Keratinocyte (primary cell): Measurements from ENCODE around the gene FTO. TPM values are rescaled to one million over a fixed set of nuclear protein-coding genes. Genes with fewer than 3 reads are reported as not detected.
A peak's percentile ranks its signal among the peaks of the same experiment; 100 is the strongest.

ENCODE experiments used
- DNase-seq: peaks from one replicate; pipeline ENCODE4 v3.0.0-alpha.2; 2011; ENCODE audit warnings: low read depth, missing footprints, low spot score
- FAIRE-seq: peaks from 2 replicates; lab custom pipeline; 2011; peaks lifted over from hg19 to GRCh38; lab: Jason Lieb, UNC
- H2AFZ ChIP-seq: 2 replicates; pipeline ENCODE4 v1.6.0; 2012; ENCODE audit warnings: low read length, control low read depth, inconsistent platforms; ENCODE audit not compliant: control insufficient read depth
- H3K27ac ChIP-seq: 2 replicates; pipeline ENCODE4 v1.5.1; 2011; ENCODE audit warnings: low read length; ENCODE audit not compliant: control insufficient read depth, insufficient read depth
- H3K27me3 ChIP-seq: 3 replicates; pipeline ENCODE4 v1.6.0; 2011; ENCODE audit warnings: low read length; ENCODE audit not compliant: control insufficient read depth, insufficient read depth; ENCODE audit errors: extremely low read depth
- H3K36me3 ChIP-seq, 2 experiments: 2 replicates in 1 of 2; 3 replicates in 1 of 2; pipeline ENCODE4 v1.5.1; 2011; ENCODE audit warnings: low read length in 2 of 2, mild to moderate bottlenecking in 1 of 2; ENCODE audit not compliant: control insufficient read depth in 2 of 2, insufficient read depth in 2 of 2; ENCODE audit errors: extremely low read depth in 1 of 2
- H3K4me1 ChIP-seq: 3 replicates; pipeline ENCODE4 v1.5.1; 2011; ENCODE audit warnings: low read length; ENCODE audit not compliant: control insufficient read depth, insufficient read depth; ENCODE audit errors: extremely low read depth
- H3K4me2 ChIP-seq: 3 replicates; pipeline ENCODE4 v1.6.0; 2011; ENCODE audit warnings: low read depth, low read length; ENCODE audit not compliant: control insufficient read depth, insufficient read depth; ENCODE audit errors: extremely low read depth
- H3K4me3 ChIP-seq, 3 experiments: fragments of 200-600 bp in 1 of 3; sonication (generic) in 1 of 3; 2 replicates in 2 of 3; 3 replicates in 1 of 3; pipeline ENCODE4 v1.5.1; 2011 to 2016; ENCODE audit warnings: low read length in 3 of 3, mild to moderate bottlenecking in 3 of 3, control low read depth in 2 of 3, inconsistent platforms in 1 of 3, low read depth in 1 of 3, mixed read lengths in 1 of 3, mixed run types in 1 of 3, moderate library complexity in 1 of 3; ENCODE audit not compliant: control insufficient read depth in 2 of 3, insufficient read depth in 2 of 3; ENCODE audit errors: extremely low read depth in 1 of 3
- H3K79me2 ChIP-seq: 2 replicates; pipeline ENCODE4 v1.6.0; 2012; ENCODE audit warnings: low read length; ENCODE audit not compliant: control insufficient read depth, insufficient read depth
- H3K9ac ChIP-seq: 3 replicates; pipeline ENCODE4 v1.6.0; 2011; ENCODE audit warnings: low read length; ENCODE audit not compliant: control insufficient read depth, insufficient read depth; ENCODE audit errors: extremely low read depth
- H3K9me1 ChIP-seq: 3 replicates; pipeline ENCODE4 v1.6.0; 2011; ENCODE audit warnings: low read length; ENCODE audit not compliant: control insufficient read depth, insufficient read depth; ENCODE audit errors: extremely low read depth
- H3K9me3 ChIP-seq: 2 replicates; pipeline ENCODE4 v1.5.1; 2012; ENCODE audit warnings: low read depth, low read length; ENCODE audit not compliant: control insufficient read depth
- H4K20me1 ChIP-seq: 3 replicates; pipeline ENCODE4 v1.6.0; 2011; ENCODE audit warnings: low read length; ENCODE audit not compliant: control insufficient read depth, insufficient read depth; ENCODE audit errors: extremely low read depth
- EZH2 ChIP-seq: IDR thresholded peaks from one replicate; pipeline ENCODE4 v1.6.1; 2012; ENCODE audit warnings: inconsistent platforms, mild to moderate bottlenecking, low read length, moderate library complexity
- dilution Hi-C: fragments of 300-500 bp; cut with MboI; formaldehyde crosslinking; loops from one replicate; pipeline ENCODE4 v1.7.0; 2020; ENCODE audit warnings: low sequenced_read_pairs; ENCODE audit not compliant: extremely low pct_ligation_motif_present
- polyA plus RNA-seq, 5 experiments: library from polyadenylated mRNA; depleted of rRNA in 3 of 5; stranded (reverse) in 3 of 5; stranded (forward) in 1 of 5; unstranded in 1 of 5; fragments of >200 nt; gene quantifications; 1 replicate in 1 of 5; 2 replicates in 3 of 5; 3 replicates in 1 of 5; pipeline versions ENCODE4 v1.2.1 to v1.2.3, GENCODE V29; 2011 to 2012; ENCODE audit warnings: missing spikeins in 2 of 5, low read depth in 1 of 5, low replicate concordance in 1 of 5
- TF ChIP-seq, protein P1 (sequence below), 3 experiments: IDR thresholded peaks in 1 of 3; conservative IDR thresholded peaks in 1 of 3; optimal IDR thresholded peaks in 1 of 3; 2 replicates in 2 of 3; 3 replicates in 1 of 3; pipeline versions ENCODE3 to v1.5.1; 2011; ENCODE audit warnings: low read length in 3 of 3, mild to moderate bottlenecking in 3 of 3, moderate library complexity in 2 of 3, control low read depth in 1 of 3, inconsistent platforms in 1 of 3; ENCODE audit not compliant: insufficient read depth in 2 of 3; ENCODE audit errors: extremely low read depth in 1 of 3

FTO gene
- polyA plus RNA-seq, 1 donor (not counting 4 experiments of a cell fraction or from before 2014, with no cell fraction given) = 56.4 TPM

DNA sequence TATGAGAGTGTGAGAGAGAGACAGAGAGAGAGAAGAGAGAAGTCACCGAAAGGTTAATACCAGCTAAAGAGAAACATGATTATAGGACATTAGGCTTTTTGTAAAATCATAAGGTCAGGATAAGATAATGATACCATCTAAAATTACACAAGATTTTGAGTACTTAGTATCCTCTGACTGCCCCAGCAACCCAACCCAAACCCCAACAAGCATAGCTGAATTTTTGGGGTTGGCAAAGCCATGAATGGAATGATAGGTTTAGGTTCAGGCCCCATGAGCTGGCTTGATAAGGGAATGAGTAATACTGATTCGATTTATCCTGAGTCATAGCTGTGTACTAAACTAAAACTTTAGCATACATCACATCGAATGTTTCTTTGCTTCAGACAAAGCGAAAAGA is 323.1 kb downstream of the FTO start:
- no peaks in the 10 kb centered on the region for H3K27me3 ChIP-seq
- H3K9me3 ChIP-seq = peaks cover 8% of the 10 kb centered on the region
- no peaks in the 10 kb centered on the region for H3K9me1 ChIP-seq
- DNase-seq (peak; percentile 42), FAIRE-seq (no peak)
- dilution Hi-C loops = no loop called here
- H3K27ac ChIP-seq = peak overlapping the region; percentile 42
- no peak overlapping the region for H3K4me3 ChIP-seq
- peaks cover 22% of the 10 kb centered on the region for H3K4me1 ChIP-seq
- no peaks in the 10 kb centered on the region for H3K79me2 ChIP-seq
- H3K9ac ChIP-seq = peak overlapping the region; percentile 7
- TF ChIP-seq, protein P1, sequence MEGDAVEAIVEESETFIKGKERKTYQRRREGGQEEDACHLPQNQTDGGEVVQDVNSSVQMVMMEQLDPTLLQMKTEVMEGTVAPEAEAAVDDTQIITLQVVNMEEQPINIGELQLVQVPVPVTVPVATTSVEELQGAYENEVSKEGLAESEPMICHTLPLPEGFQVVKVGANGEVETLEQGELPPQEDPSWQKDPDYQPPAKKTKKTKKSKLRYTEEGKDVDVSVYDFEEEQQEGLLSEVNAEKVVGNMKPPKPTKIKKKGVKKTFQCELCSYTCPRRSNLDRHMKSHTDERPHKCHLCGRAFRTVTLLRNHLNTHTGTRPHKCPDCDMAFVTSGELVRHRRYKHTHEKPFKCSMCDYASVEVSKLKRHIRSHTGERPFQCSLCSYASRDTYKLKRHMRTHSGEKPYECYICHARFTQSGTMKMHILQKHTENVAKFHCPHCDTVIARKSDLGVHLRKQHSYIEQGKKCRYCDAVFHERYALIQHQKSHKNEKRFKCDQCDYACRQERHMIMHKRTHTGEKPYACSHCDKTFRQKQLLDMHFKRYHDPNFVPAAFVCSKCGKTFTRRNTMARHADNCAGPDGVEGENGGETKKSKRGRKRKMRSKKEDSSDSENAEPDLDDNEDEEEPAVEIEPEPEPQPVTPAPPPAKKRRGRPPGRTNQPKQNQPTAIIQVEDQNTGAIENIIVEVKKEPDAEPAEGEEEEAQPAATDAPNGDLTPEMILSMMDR (optimal IDR thresholded peaks at IDR 0.05 in 1 of 3, IDR thresholded peaks at IDR 0.05 in 1 of 3, conservative IDR thresholded peaks at IDR 0.05 in 1 of 3; ENCODE audit: extremely low read depth in 1 of 3, insufficient read depth in 2 of 3, low read length in 3 of 3) = no peak
- TF ChIP-seq EZH2 = no peak
- H3K36me3 ChIP-seq = peaks cover 0 to 3% of the 10 kb centered on the region in 2 experiments
- H2AFZ ChIP-seq = no peak overlapping the region
- H4K20me1 ChIP-seq = no peaks in the 10 kb centered on the region
- peak overlapping the region; percentile 22 for H3K4me2 ChIP-seq

DNA sequence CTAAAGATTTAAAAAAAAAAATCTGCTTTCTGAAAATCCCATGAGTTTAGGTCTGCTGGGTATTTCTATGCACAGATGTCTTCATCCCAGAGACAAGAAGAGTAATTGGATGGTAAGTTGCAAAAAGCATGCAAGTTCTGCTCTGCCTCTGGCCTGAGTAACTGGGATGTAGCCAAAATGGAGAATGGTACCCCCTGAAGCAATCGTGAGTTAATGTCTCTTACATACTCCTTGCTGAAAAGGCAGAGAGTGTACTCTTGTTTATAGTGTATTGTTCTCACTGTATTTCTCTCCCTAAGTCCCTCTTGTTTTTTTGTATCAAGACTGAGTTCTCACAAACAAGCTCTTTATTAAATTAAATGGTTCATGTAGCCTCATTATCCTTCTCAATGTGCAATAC is 323.6 kb downstream of the FTO start:
- H4K20me1 ChIP-seq = no peaks in the 10 kb centered on the region
- peaks cover 0 to 3% of the 10 kb centered on the region in 2 experiments for H3K36me3 ChIP-seq
- H3K27ac ChIP-seq = peak overlapping the region; percentile 42
- H3K4me2 ChIP-seq = peak overlapping the region; percentile 22
- H3K4me3 ChIP-seq = peak overlapping the region in 1 of 3 experiments; percentile 27
- H2AFZ ChIP-seq = no peak overlapping the region
- H3K4me1 ChIP-seq = peaks cover 22% of the 10 kb centered on the region
- DNase-seq (no peak), FAIRE-seq (peak; percentile 79)
- peak overlapping the region; percentile 7 for H3K9ac ChIP-seq
- H3K27me3 ChIP-seq = no peaks in the 10 kb centered on the region
- H3K9me1 ChIP-seq = no peaks in the 10 kb centered on the region
- peaks cover 8% of the 10 kb centered on the region for H3K9me3 ChIP-seq
- no peaks in the 10 kb centered on the region for H3K79me2 ChIP-seq
- dilution Hi-C loops = no loop called here
- TF ChIP-seq, protein P1 (optimal IDR thresholded peaks at IDR 0.05 in 1 of 3, IDR thresholded peaks at IDR 0.05 in 1 of 3, conservative IDR thresholded peaks at IDR 0.05 in 1 of 3; ENCODE audit: extremely low read depth in 1 of 3, insufficient read depth in 2 of 3, low read length in 3 of 3) = no peak
- no peak for TF ChIP-seq EZH2
